PC-3 (cell line): ENCODE data around the gene NR3C1.

Experiments
- EZH2 ChIP-seq: fragments of 300-600 bp; sonication (generic); IDR thresholded peaks from one replicate; pipeline ENCODE4 v1.6.1; 2017; ENCODE audit warnings: antibody characterized with exemption, mild to moderate bottlenecking, low read length; ENCODE audit not compliant: unreplicated experiment
- EZH2phosphoT487 ChIP-seq: fragments of 300-600 bp; sonication (generic); IDR thresholded peaks from 2 replicates; pipeline ENCODE4 v1.6.1; 2018; ENCODE audit warnings: mild to moderate bottlenecking, antibody characterized with exemption, low read length, borderline replicate concordance
- TF ChIP-seq, protein P1 (sequence below): fragments of 300-600 bp; sonication (generic); conservative IDR thresholded peaks from 2 replicates; pipeline ENCODE4 v1.5.1; 2017; ENCODE audit warnings: antibody characterized with exemption, low read depth, mild to moderate bottlenecking, low read length

DNA sequence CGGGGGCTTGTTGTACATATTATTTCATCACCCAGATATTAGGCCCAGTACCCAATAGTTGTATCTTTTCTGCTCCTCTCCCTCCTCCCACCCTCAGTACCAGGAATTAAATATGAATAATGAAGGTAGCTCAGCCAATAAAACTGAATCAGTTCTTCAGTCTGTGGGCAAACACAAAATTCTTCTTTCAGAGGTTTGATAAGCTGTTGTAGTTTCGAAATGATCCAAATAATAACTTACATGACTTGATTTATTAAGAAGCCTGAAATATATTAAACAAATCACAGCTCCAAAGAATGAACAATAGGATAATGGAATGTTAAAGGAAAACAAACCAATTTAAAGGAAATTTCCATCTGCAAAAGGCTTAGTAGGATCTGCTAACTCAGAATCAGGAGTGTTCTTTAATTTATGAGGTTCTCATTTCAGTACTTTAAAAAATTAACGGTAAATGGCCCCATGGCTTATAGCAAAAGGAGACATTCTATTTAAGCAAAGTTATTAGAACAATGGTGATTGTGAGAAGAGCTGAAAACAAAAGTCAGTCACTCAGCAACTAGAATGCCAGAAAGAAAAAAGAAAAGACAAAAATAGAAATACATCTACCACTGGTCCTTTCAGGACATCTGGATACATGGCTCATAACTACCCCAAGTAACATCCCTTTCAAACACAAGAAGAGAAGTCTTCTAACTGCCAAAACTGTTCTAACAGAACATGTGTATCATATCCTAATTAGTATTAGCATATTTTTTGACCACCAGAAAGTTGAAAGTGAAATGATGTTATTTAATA, 62.4 kb downstream of the NR3C1 start:
- TF ChIP-seq, protein P1, sequence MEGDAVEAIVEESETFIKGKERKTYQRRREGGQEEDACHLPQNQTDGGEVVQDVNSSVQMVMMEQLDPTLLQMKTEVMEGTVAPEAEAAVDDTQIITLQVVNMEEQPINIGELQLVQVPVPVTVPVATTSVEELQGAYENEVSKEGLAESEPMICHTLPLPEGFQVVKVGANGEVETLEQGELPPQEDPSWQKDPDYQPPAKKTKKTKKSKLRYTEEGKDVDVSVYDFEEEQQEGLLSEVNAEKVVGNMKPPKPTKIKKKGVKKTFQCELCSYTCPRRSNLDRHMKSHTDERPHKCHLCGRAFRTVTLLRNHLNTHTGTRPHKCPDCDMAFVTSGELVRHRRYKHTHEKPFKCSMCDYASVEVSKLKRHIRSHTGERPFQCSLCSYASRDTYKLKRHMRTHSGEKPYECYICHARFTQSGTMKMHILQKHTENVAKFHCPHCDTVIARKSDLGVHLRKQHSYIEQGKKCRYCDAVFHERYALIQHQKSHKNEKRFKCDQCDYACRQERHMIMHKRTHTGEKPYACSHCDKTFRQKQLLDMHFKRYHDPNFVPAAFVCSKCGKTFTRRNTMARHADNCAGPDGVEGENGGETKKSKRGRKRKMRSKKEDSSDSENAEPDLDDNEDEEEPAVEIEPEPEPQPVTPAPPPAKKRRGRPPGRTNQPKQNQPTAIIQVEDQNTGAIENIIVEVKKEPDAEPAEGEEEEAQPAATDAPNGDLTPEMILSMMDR: no peak
- no peak for TF ChIP-seq EZH2
- no peak for TF ChIP-seq EZH2phosphoT487
